HS-5 (cell line): ENCODE data around the gene MAP1B.

Experiments
- DNase-seq: peaks from one replicate; pipeline ENCODE4 v3.0.0-alpha.2; 2012; ENCODE audit warnings: low read depth

MAP1B gene

DNA sequence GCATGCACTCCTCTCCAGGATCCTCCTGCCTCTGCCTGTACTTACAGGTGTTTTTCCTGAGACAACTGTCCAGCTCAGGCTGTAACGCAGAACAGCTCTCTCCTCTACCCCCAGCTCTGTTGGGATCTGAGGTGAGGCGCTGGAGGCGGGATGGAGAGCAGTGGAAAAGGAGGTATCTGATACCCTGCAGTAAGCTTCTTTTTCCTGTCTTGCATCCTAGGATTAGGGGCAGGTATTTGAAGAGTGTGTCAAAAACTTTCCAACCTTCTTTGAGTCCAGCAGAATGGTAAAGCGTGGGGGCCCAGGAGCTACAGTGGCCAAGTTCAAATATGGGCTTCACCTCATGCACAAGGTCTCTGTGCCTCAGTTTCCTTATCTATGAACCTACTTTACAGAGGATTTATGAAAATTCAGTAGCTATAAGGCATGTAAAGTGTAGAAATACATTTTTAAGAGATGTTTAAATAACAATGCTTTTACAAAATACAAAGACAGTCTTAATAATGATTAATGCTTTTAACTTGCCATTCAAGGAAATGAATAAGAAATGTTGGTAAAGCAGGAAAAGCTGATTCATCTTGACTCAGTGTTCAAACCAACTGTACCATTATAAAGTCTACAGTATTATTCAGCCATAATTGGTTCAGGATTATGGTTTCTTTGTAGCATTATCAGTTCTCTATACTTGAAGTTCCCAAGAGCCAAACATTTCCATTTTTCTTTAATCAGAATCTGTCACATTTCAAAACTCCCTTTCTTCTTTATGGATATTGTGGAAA, 26.1 kb downstream of the MAP1B start:
- peak; percentile 61 for DNase-seq

DNA sequence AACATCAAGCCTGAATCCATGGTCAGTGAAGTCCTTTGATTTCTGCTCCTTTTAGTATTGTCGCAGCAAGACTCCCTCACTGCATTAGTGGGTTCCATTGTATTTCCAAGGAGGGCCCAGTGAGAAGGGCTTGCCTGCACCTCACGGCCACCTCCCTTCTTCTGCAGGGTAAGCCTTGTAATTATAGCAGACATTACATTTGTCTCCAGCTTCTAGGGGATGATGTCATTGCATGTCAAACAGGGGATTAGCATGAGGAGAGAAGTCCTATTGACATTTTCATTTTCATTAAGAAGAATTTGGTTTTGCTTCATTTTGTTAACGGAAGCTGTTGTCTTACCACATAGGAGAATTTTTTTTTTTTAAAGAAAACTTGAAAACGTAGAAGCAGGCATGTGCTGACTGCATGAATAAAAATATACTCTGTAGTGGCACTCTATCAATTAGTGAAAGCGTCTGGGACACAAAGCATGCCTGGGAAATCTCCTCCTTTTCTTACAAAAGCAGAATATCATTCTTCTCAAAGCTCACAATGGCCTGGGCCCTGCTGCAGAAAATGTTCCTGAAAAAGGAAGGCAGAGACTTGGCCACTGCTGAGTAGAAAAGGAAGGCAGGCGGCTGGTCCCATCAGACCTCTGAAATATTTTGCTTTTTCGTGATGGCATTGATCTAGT, 27.1 kb downstream of the MAP1B start:
- DNase-seq, result no peak

DNA sequence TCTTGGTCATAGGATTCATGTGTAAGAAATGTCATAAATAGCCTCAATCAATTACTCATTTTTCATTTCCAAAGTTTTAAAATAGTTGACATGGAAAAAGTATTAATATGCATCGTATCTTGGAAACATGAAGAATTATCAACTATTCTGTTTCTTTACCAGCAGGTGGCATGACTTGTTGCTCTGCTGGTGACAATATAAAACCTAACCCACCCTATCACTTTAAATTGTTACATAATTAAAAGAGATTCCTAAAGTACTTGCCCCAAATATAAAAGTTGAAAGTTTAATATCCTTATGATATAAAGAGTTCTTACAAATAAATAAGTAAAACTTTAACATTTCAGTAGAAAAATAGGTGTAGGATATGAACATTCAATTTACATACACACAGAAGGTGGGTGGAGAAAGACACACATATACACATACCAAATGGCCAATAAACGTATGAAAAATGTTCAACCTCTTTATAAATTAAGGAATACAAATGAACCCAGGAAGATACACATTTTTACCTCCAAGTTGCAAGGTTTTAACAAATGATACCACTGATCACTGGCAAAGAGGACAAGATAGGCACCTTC, 30.6 kb downstream of the MAP1B start:
- no peak for DNase-seq

DNA sequence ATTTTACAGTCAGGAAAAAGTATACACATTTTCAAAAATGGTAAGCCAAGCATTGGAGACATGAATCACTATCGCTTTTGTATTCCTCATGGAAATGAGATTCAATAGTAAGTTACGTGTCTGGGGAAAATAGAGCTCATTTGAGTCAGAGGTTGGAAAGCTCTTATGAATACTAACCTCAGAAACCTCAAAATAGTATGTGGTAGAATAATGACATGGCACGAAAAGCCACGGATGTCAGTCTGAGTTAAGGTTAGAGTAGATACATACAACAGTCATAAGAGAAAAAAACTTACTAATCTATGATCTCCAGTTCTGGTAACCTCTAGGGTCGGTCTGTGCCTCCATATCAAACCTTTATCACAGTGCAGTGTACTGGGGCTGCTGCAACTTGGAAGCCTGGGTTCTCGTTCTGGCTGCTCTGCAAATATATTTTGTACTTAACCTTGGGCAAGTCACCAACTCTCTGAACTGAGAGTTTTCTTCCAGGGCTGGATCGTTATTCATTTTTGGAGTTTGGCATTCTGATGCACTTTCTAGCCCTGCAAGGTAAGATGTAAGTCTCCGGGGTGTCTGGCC, 31.8 kb downstream of the MAP1B start:
- peak; percentile 94 for DNase-seq

DNA sequence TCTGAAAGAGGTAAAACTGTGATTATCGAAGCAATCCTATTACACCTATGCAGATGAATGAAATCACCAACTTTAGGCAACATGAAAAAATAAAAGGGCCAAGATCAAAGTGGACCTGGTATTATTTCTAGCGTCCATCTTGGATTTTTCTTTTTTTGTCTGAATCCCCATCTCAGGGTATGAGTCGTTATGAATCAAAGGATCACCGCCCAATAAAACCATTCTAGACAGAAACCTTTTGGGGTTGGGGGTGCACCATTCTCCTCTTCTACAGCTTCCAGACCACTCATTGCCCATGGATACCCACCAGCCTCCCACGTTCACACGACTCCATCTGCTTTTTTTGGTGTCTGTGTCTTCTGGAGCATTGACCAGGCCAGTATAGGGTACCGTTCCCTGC, 33.4 kb downstream of the MAP1B start:
- no peak for DNase-seq

DNA sequence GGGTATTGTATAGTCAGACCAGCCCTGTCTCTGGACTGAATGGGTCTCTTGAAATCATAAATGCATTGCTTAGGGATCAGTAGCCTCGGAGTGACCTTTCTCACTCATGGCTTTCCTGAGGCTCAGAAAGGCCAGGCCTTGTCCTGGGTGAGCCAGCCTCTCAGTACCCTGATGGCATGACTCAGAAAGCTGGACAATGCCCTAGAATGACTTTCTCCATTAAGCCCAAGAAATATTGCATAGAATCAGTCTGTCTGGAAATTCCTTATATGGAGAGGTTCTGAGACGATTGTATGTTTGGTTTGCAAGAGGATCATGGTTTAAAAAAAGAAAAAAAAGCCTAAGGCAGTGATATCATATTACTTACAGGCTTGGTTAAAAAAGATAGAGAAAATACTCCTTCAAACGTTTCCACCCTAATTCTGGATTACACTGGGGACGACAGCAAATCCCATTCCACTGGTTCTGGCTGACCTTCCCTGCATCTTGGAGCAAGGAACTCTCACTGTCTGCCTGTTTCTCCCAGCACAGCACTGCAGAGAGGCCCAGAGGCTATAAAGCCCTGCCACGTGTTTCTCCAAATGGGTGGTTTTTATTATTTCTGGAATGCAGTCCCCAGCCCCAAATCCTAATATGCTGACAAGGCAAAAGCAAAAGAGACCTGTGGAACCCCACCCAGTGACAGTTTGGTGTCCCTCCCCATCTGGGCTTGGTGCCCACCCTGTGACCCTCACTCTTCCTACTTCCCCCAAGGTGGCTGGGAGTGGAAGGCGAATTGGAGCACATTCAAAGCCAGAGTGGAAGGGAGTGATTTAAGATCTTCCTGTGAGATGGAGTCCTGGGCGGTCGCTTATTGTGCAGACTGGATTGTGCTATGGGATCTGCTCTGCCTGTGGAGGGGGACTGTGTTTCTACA, 34.4 kb downstream of the MAP1B start:
- peak; percentile 87 for DNase-seq

DNA sequence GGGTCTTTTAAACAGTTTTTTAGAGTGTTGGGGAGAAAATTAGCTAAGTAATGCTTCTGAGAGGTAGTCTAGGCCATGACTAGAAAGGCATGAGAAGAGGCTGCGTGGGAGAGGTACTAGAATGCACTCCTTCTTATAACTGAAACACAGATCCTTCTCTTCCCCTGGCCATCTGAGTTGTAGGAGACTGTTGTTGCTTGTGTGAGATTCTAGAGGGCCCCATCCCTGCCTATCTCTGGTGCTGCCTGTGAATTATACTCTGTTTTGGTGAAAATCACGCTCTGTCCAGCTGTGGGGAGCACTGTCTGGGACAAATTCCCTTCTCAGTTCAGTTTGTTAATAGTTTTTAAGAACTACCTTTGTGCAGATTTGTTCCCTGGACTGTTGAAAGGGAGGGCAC, 37.5 kb downstream of the MAP1B start:
- no peak for DNase-seq

DNA sequence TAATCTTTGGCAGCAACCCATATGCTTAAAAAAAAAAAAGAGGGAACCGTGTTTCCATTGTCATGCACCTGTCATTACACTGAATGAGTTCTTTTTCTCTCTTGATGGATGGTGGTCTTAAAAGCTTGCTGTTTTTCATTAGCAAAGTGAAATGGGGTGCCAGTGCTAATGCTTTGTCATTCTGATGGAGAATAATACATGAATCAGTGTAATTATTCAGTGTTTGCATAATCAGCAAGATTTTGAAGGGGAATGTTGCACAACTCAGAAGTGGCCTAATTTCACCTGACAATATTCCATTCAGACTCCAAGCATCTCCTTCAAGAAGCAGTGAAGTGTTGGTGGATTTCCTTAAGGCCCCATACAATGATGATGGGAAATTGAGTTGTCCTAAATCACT, 38.1 kb downstream of the MAP1B start:
- no peak for DNase-seq

DNA sequence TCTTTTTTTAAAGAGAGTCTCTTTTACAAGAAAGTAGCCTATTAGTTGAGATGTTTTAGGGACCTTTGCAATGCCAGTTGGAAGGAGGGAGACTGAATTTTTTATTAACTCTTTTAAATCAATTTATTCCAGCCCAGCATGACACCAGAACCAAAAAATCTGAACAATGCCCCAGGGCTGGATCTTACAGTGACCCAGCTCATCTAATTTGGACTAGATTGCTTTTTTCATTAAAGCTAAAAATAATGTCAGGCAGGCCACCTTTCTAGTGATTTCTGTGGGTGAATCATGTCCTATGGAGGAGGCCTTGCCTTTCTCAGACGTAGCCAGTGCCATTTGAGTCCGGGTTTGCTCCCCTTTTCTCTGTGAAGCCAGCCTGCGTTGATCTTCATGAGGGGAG, 38.8 kb downstream of the MAP1B start:
- no peak for DNase-seq

DNA sequence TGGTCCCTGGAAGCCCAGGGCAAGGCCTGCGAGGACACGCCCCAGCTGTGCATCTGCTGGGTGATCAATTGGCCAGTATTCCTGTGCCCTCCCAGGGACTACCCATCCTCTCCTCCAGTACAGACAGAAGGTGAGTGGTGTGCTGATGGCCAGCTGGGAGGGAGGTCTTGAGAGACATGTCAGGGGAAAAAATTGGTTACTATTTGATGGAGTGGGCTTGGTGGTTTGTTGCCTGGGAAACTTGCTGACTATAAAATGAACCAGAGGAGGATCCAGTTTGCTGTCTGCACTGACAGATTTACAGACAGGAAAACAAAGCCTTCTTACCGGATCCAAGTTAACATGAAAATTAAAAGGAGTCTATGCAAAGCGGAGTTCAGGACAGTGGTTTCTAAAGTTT, 40.3 kb downstream of the MAP1B start:
- no peak for DNase-seq

DNA sequence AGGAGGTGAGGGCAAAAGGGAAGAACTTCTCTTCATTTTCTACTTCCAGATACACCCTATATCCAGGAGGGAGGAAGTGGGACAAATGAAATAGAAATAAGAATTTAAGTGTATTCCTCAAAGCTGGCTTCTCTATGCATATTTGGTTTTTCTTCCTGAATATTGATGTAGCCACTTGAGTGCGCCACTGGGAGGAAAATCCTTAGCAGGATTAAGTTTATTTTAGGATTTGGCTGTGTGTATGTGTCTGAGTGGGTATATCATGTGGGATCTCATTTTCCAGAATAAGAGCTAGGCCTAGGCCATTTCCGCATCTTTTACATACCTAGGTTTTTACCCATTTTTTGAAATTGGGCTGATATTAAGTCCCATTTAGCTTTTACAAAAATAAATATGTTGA, 42.5 kb downstream of the MAP1B start:
- DNase-seq, result no peak

DNA sequence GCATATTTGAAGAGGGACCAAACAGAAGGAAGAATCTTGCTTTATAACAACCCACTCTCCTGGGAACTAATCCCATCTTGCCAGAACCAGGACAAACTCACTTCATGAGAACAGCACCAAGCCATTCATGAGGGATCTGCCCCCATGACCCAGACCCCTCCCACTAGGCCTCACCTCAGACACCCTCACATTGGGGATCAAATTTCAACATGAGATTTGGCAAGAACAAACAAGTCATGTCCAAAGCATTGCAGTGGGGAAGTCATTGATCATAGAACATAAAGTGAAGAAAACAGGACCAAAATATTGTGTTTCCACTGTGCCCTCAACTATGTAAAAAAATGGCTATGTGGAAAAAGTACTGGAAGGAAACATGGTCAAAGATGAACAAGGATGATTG, 43.9 kb downstream of the MAP1B start:
- DNase-seq, result no peak

DNA sequence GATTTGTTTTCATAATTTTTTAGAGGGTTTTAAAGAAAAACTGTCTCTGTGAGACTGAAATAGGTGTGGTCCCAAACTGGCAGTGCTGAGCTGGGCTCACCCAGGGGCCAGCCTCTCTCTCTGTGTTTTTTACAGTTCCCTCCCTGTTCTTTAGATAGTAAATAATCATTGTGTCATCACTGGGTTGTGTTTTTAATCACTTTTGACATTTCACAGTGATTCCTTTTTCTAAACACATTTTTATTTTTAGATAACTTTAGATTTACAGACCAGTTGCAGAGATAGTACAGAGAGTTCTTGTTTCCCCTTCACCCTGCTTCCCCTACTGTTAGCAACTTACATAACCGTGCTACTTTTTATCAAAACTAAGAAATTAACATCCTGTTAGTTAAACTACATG, 44.4 kb downstream of the MAP1B start:
- no peak for DNase-seq

DNA sequence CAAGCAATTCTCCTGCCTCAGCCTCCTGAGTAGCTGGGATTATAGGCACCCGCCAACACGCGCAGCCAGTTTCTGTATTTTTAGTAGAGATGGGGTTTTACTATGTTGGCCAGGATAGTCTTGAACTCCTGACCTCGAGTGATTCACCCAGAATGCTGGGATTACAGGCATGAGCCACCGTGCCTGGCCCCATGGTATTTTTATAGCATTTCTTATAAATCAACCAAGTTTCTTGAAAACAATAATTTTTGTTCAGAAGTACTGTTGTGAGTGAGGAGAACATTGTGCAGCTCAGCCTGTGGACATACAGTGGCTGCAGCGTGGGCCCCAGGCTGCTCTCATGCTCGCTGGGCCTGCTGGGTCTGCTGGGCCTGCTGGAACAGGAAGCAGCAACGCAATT, 45.3 kb downstream of the MAP1B start:
- no peak for DNase-seq

DNA sequence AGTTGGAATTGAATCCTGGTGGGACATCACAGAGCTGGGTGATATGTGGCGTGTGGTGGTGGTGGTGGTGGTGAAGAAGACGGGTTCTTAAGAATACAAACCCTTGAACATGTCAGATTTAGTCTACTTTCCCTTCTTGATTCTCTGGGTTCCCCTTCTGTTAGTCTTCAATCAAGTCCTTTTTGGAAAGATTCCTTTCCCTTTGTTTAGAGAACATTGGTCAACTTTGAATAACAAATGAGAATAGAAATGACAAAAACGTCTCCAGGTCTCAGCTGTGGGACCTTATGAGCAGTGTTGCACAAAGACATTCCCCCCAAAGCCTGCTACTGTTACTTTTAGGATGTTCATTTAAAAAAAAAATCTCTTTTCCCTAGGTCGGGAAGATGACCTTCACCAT, 46.3 kb downstream of the MAP1B start:
- no peak for DNase-seq

DNA sequence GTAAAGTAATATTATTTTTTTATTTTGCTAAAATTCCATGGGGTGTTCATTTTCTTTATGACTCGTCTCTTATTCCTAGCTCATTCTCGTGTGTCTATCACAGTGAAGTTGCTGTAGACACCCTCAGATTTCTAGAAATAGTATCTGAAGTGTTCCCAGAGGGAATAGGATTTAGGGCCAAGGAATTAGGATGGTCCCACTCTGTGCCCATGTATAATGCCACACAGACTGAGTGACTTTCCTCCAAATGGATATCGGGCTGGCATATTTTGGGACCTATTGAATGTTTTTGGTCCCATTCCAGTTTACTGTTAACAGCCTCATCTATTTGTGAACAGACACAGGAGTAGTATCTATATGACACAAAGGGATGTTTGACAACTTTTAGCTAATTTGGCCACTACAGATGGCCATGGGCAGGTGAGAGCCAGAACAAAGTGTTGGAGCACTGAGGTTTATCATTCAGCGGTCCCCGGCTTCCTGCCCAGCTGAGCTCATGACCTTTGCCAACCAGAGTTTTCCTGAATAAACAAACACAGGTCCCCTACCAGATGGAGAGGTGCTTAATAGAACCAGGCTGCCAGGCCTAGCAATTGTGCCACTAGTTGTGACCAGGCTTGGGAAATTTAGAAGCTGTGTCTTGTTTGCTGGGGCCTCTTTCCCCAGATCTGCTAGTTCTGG, 46.9 kb downstream of the MAP1B start:
- no peak for DNase-seq

DNA sequence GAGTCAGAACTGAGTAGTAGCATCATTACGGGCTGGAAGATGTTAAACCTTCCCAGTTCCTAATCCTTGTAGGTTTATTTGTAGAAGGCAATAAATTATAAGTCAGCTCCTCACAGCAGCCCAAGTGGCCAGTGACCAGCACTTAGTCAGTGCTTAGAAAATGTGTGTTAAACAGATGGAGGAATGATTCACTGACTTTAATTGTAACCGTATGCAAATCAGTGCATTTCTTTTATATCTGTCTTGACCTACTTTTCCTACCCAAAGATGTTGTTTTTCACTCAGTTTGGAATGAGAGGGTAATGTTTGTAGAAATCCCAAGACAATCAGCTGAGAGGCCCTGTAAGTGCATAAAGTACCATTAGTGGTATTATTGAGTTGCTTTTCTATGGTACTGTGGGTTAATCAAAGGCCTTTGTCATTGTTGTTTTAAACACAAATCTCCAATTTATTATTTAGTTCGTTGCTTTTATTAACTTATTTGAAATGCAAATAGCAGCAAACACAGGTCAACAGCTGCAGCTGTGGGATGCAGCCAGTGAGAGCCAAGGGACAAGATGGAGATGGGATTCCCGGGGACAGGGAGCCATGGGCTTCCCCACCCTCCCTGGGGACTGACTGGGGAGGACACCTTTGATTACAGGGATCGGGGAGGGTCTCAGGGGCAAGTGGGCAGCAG, 49.8 kb downstream of the MAP1B start:
- peak; percentile 94 for DNase-seq

DNA sequence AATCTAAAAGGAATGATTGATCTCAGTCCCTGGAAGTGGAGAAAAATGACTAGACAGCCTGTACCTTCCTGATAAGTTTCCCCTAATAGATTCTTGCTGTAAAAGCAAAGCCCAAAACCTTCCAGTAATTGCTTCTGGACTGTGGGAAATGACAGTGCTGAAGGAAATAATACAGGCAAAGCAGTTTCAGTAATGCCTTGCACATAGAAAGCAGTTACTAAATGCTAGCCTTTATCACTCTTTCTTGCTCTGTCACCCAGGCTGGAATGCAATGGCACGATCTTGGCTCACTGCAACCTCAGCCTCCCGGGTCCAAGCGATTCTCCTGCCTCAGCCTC, 50.3 kb downstream of the MAP1B start:
- no peak for DNase-seq

DNA sequence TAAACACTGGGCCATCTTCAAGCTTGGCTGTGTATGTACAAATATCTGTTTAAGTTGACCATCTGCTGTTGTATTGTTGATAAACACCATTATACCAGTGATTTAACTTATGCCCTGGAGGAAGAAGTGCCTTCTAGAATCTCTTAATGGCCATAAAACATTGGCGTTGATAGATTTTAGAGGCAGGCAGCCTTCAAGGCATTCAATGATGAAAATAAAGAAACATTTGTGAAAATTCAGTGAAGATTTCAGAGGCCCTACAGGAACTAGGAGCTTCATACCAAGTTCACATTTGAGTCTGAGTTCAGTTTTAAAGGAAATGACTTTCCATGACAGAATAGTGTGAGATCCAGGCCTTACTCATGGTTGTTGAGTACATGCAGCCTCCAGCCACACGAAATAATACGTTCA, 52.2 kb downstream of the MAP1B start:
- no peak for DNase-seq

DNA sequence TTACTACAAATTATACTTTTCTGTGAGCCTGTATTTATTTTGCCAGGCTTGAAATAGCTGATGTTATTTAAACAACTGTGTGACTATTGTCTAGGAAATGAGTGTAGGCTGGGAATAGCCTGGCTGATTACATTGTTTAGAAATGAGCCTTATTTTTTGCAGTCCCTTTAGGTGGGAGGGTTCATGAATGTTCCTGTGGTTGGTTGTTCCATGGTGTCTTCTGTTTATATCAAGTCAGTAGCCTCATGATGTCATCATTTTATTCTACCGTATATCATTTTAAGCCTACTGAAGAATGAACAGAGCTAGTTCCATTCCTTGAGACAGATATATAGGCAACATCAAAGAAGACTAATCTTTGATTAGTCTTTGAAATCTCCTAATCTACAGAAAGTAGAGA, 53.1 kb downstream of the MAP1B start:
- no peak for DNase-seq

DNA sequence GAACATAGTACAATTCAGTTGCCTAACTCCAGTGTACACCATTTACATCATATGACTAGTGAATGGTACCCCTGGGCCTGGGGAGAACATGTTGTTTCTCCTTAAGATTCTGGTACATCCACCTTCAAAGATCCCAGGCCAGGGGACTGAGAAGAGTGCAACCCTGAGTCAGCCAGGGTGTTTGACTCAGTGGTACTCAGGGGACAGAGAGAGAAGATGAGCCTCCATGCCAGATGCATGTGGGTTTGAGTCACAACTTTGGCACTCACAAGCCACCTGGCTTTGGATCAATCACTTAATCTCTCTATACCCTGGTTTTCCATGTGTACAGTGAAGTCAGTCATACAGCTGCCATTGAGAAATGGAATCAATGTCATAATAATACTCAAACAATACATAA, 53.7 kb downstream of the MAP1B start:
- DNase-seq, result peak; percentile 68
